NOMO-1 treated with DMSO at 0.1 percent for 48 hours (cell line): ENCODE results near the gene NUP37.
A peak's percentile ranks its signal among the peaks of the same experiment; 100 is the strongest.
"Not testable (repeated sequence)": the region's sequence is repeated elsewhere in the genome, so short reads cannot be mapped to it uniquely, and the experiment has no call there.

Experiments
- DNase-seq: peaks from one replicate; lab custom pipeline; 2025; ENCODE audit not compliant: unreplicated experiment; lab: John Stamatoyannopoulos, UW

The NUP37 gene

DNA sequence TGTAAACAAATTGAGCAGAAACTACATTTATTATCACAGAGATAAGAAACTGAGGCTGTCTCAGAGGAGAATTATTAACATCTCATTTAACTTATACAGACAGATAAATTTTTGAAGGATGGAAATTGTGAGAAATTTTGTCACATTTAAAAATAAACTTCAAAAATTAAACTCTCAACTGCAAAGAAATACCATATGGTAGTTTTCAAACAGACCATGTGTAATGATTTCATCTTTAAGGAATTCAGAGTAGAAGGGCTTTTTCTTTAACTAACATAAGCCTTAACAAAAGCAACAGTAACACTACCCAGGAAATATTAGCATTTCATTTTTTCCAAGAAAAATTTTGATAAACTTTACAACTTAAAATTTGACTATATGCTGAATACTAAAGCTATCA, 26.6 kb downstream of the NUP37 start:
- DNase-seq, result no peak

DNA sequence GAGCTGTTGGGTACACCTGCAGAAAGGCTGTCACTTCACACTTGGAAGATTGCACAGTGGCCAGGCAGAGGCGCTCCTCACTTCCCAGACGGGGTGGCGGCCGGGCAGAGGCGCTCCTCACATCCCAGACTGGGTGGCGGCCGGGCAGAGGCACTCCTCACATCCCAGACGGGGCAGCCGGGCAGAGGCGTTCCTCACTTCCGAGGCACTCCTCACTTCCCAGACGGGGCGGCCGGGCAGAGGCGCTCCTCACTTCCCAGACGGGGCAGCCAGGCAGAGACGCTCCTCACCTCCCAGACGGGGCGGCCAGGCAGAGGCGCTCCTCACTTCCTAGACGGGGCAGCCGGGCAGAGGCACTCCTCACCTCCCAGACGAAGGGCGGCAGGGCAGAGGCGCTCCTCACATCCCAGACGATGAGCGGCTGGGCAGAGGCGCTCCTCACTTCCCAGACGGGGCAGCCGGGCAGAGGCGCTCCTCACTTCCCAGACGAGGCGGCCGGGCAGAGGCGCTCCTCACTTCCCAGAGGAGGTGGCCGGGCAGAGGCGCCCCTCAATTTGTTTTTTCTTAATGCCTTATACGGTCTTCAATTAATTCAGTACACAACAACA, 30.6 kb downstream of the NUP37 start:
- DNase-seq, result not testable (repeated sequence)

DNA sequence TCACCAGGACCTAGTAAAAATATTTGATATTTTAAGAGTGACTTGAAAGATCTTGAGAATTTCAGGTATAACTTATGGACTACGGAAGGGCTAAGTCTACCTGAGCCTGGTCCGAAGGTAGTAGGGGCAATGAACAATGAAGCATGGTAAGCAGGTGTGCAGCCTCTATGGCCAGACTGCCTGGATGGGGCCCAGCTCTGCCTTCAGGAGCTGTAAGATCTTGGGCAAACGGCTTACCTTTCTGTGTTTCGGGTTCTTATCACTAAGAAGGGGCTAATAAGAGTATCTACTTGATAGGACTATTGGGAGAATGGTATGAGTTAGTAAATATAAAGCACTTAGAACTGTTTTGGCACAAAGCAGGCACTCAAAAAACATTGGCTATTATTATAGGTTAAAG, 39.1 kb downstream of the NUP37 start:
- no peak for DNase-seq

DNA sequence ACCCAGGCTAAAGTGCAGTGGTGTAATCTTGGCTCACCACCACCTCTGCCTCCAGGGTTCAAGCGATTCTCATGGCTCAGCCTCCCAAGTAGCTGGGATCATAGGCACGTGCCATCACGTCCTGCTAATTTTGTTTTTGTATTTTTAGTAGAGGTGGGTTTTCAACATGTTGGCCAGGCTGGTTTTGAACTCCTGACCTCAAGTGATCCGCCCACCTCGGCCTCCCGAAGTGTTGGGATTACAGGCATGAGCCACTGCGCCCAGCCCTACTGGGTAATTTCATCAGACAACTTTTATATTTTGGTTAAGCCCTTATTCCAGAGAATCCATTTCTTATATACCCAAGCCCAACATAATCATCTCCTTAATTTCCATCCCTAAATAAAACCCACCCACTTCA, 47.8 kb downstream of the NUP37 start:
- not testable (repeated sequence) for DNase-seq

DNA sequence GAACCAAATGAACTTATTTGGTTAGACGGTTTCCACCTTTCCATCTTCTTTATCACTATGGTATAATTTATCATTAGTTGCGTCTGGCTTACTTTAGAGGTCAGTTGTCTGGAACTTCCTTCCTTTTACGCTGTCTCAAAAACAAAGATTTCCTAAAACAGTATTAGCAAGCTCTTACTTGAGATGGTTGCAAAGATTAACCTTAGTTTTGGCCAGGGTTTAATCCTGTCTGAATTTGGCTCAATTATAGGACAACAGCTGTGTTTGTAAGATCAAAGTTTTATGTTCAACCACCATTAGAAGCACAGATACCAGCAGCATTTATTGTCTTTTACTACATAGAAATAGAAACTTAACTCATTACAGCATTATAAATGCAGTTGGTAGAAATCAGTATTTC, 50.2 kb downstream of the NUP37 start:
- no peak for DNase-seq

DNA sequence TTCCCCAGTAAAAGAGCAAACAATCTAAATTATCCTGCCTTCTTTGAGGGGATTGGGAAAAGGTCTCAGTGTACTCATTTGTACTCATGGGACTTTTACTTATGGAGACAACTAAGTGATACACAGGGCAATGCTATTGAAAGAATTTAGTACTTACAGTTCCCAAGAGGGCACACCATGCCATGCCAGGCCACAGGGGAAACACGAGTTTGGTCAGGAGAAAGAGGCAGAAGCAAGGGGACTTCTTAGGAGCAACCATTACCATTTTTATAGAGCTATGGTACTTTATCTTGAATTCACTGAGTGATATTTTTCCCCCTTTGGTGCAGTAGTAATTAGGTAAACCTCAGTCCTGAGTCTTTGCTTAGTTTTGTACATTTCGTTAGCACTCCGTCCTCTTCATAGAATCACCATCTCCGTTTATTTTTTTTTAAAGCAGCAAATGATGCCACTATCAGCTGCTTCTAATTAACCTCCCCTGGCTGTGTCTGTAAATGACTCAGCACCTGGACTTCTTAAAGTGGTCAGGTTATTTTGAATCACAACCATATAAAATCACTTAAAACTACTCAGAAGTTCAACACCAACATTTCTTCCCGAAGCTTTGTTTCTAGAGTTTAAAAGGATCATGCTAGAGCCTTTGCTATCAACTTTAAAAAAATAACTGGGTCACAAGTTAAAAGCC, 52.2 kb downstream of the NUP37 start:
- no peak for DNase-seq

DNA sequence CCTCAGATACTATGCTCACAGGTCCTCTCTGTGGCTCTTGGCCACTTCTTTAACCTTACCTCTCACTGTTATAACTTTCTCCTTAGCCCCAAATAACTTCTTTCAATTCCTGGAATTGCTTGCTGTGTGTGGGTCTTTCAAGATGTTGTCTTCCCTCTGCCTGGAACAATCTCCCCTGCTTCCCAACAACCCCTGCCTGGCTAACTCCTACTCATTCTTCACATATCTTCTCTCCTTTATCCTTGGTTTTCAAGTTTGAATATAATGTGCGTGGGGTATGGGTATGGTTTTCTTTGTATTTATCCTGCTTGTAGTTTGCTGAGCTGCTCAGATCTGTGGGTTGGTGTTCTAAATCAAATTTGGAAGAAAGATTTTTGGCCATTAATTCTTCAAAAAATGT, 55.4 kb downstream of the NUP37 start:
- DNase-seq, result no peak

DNA sequence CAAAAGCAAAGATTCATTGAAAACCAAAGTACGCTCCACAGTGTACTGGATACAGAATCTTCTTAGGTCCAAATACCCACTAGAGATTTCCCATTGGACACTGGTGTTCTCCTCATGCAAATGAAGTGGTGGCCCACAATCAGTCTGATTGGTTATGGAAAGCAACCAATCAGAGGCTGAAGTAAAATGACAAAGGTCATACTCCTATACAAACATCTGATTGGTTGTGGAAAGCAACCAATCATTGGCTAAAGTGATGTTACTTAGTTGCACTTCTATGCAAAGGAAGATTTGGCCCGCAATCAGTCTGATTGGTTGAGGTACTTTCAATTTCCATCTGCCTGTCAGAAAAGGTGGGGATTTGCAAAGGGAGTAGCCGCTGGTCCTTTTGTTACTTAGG, 56.8 kb downstream of the NUP37 start:
- DNase-seq, result no peak

DNA sequence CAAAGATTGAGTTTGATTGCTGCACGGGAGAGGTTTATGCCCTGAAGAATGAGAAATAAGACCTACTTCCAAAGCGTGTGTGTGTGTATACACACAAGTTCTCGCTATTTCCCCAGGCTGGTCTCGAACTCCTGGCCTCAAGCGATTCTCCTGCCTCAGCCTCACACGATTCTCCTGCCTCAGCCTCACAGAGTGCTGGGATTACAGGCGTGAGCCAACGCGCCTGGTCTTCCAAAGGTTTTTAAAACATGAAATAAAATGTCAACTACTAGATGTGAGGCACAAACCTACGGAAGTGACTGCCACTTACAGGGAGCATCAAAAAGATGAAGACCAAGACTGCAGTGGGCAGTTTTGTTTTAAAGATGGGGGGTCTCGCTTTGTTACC, 57.5 kb downstream of the NUP37 start:
- no peak for DNase-seq

DNA sequence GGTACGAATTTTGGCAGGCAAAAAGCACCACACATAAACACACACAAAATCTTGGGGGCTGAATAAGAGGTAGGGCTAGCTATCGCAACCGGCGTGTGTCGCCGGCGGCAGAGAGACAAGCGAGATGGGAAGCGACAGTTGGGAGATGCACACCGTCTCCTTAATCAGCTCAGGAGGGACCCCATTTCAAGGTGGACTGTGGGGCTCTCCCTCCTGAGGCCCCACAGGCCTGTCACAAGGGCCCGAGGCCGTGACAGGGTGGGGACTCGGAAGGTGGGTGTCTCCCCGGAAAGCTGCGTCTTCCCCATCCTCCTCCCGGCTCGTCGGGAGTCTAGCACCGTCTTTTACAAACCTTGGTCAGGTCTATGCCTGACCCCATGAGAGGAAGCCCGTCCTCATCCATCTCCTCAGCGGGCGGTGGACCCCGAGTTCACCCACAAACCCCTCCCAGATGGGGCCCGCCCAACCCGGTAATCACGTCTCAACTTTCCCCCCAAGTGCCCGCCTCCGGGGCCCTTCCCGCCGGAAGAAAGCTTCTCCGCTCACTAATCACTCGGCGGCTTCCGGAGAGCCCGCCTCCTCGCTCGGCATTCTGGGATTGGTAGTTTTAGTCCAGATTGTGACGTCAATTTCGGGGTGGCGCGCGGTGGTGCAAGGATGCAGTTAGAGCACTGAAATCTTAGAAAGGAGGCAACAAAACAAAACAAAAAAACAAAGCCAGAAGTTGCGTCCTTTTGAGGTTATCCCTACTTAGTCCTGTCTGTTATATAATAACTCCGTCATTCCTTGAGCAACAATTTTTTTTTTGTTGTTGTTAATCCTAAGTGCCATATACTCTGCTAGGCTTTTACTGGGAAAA, 58.1 kb downstream of the NUP37 start, which contains the start of gene WASHC3:
TSS of gene WASHC3 (minus strand) at position 432 of the 859 bp plus-strand sequence. CDS start at position 403, 29 bp downstream.
- DNase-seq, result peak; percentile 94

DNA sequence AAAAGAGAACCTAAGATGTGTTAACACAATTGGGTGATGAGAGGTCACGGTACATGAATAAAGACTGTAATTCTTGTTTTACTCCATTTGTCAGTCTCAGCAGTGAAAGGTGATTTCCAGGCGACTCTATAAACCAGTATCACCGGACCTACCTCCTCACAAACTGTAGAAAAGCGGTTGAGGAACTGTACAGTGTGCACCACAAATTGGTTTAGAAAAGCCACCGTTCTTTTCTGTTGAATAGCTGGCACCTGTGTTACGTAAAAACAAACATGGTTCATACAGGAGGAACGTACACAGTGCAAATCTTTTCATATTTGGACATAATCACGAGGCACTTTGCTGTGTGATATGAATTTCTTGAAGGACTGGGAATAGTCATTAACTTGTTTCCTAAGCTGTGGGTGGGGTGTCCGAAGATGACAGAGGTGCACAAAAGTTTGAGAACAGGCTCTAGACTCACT, 58.8 kb downstream of the NUP37 start:
- DNase-seq, result peak; percentile 37

DNA sequence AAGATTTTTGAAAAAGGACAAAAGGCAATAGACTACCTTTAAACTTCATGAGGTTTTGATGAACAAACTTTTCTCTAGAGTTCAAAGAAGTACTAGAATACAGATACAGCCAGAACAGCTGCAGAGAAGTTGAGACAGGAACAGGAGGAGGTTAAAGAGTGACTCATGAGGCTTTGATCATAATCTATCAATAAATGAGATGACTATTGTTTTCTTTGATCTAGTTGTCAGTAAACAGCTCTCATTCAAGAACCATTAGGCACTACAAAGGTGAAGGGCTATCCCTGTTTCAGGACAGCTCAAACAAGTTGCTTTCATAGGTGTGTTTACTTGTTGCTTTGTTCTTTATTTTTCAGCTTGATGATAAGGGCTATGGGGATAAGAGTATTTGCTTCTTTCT, 60.6 kb downstream of the NUP37 start:
- DNase-seq, result no peak

DNA sequence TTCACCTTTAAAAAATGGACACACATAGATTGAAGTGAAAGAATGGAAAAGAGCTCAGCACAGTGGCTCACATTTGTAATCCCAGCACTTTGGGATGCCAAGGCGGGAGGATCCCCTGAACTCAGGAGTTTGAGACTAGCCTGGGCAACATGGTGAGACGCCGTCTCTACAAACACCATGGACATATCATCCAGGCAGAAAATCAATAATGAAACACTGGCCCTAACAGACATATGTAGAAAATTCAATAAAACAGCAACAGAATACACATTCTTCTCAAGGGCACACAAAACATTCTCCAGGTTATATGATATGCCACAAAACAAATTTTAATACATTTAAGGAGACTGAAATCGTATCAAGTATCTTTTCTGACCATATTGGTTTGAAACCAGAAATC, 65.6 kb downstream of the NUP37 start:
- no peak for DNase-seq

DNA sequence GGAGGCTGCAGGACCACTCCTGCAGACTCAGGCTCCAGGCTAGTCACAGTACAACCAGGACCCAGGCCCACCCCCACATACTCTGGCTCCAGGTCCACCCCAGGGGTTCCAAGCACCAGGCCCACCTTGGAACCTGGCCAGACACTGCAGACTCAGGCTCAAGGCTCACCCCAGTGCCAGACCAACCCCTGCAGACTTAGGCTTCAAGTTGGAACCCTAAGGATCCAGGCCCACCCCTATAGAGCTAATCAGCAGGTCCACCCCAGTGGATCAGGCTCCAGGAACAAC, 66.9 kb downstream of the NUP37 start:
- no peak for DNase-seq

DNA sequence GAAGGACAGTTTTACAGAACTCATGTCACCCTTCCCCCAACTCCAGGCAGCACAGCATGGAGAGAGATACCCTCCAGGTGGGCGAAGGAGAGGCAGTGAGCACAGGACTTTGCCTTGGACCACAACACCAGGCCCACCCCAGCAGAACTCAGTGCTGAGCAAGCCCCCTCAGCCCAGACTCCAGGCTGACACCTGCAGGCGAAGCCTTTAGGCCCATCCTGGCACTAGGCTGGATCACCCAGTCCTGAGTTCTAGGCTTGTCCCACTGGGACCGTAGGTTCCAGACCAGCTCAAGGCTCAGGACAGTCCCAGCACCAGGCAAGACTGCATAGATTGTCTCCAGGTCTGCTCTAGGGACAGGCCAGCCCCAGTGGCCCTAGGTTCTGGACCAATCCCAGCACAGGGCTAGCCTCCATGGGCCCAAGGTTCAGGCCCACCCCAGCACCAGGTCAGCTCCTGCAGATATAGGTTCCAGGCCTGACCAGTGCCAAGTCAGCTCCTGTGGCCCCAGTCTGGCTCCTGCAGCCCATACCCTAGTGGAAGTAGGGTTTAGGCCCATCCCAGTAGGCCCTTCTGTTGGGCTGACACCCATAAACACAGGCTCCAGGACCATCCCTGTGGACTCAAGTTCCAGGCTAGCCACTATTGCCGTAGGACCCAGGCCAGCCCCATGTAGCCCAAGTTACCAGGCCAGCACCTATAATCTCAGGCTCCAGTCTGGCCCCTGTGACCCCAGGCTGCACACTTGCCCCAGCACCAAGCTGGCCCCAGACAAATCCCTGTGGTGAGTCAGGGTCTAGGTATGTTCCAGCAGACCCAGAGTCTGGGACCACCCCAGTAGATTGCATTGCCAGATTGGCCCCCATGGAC, 67.5 kb downstream of the NUP37 start:
- DNase-seq, result no peak

DNA sequence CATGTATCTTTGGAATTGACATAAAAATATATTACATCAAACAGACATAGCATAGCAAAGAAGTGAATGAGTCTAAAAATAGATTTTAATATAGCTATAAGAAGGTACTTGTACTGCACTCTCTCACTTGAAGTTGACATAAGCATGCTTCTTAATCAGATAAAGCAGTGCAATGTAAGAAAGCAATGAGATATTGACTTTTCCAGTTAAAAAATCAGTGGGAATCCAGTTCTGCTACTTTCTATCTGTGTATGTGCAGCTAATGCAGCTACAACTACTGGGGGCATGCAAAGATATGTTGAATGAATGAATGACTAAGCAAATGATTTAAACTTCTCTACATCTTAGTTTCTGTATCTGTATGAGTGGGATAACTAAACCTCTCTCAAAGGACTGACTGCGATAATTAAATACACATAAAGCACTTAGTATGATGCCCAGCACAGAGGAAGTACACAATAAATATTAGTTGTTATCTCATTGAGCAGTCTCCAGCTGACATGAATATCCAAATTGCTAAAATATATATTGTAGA, 68.4 kb downstream of the NUP37 start:
- no peak for DNase-seq

DNA sequence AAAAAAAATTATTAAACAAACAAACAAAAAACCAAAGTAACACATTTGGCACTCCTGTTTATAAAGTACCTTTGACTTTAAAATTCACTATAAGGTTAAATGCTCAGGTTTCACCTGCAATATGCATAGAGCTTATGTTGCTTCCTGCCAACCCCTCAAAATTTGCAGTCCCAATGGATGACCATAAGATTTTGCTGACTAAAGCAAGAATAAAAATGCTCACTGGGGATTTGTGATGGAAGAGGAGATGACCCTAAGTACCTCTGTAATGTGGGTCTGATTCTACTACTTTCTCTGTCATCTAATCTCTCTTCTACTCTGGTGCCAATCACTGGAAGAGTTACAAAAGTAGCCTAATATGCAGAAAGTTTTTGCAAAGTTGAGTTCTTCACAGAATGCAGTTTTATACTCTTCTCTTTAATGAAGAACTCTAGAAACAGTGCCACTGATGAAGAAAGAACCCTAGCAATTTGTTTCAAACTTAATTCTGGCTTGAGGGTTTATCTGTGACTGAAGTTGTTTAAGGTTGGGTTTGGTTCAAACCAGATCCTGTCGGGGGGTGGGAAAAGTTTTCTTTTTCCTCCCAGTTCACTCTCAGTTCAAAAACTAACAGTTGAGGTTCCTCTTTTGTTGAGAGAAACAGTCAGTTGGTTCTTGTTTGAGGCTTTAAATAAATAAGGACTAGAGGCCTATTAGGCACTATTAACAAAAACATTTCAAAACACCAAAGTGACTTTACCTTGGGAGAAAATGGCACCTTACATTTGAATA, 69.1 kb downstream of the NUP37 start:
- DNase-seq, result peak; percentile 53

DNA sequence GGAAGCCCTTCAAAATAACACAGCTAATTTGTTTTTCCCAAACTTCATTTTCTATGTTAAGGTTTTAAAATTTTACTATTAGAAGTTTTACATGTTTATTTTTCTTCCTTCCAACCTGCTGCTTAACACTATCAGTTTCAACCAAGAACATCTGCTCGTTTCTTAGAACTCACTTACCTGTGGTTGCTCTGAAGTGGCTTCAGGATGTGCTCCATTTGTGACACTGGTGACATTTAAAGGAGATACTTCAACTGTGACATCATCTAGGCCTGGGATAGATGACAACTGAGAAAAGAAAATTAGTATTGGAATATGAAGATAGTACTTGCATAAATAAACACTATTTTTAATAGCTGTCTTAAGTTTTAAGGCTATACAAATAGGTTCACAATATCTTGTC, 76.0 kb downstream of the NUP37 start:
- no peak for DNase-seq

DNA sequence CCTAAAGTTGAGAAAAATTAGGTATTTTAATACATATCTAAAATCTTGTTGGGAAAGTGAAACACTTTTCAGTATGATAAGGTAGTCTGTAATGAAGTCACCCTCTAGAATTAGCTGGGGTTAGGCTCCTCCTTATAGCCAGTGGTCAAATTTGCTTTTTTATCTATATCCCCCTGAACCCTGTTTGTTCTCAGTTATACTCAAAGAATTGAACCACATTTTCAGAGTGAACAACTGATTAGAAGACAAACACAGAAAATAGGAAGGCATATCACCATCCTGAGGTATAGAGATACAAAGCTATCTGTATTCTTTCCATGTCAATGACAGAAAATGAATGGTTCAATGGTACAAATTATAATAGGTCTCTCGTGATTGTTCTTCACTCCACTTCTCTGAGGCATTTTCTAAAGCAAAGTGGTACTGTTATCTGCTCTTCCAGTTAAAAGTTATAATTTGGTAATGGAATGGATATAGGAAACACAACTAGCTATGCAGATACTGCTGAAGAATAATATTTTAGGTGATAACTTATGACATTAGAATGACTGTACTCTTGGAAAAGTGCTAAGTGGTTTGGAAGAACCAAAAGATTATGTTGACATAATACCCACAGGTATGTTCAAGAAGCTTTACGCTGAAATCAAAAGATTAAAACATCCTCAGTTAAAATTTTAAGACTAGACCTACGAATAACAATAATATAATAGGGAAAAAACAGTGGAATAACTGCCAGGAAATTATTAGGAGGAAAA, 85.7 kb downstream of the NUP37 start:
- no peak for DNase-seq
